GM18909 (cell line): ENCODE measurements around the gene NME8.

Source experiments
- ATAC-seq: cut with Tn5 transposase; IDR thresholded peaks from one replicate; pipeline ENCODE4 v1.9.1; 2021; ENCODE audit warnings: mild to moderate bottlenecking; ENCODE audit not compliant: unreplicated experiment, poor library complexity

NME8 gene

DNA sequence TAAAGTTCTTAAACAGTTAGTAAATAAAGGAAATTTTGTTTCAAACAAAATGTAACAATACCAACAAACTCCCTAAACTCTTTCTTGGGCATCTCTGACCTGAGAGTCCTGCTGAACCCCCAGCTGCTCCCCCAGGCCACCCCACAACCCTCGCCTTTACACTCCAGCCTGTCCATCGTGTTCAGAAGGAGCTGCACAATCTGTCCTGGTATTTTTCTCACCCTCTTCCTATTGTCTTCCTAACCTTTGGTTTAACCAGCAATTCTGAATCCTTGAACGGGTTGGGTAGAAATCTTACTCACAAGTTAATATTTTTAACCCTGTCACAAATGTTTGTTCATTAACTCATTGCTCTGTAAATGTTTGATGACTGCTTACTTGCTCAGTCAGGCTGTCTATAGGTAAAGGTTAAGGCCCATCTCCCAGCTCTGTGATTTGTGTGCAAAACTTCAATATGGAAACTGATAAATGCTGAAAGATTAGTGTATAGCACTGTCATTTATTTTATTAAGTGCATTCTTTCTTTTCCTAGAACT, 51.4 kb downstream of the NME8 start:
- ATAC-seq: no peak

DNA sequence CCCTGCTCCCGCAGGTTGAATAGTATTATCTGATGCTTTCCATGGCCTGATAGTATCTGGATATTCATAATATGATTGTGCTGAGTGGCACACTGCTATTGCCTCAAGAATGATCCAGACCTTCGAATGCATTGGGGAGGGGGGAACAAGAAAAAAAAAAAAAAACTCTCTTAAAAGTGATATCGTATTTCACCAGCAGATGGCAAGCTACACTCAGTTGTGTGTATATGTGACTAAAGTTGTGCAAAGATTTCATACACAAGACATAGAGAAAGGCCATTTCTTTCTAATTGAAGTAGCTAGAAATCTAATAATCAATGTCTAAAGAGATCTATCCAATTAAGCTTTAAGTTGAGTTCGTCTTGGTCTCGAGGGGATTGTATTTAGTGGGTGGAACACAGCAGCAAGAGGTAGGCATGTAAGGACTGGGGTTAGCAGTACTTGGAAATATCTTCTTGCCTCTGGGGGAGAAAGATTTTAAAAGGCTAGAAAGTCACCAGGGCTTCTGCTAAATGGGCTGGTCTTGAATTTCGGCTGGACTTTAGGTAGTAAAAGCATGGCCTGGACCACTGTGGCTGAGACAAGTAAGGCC, 52.9 kb downstream of the NME8 start:
- peak; percentile 61 for ATAC-seq

DNA sequence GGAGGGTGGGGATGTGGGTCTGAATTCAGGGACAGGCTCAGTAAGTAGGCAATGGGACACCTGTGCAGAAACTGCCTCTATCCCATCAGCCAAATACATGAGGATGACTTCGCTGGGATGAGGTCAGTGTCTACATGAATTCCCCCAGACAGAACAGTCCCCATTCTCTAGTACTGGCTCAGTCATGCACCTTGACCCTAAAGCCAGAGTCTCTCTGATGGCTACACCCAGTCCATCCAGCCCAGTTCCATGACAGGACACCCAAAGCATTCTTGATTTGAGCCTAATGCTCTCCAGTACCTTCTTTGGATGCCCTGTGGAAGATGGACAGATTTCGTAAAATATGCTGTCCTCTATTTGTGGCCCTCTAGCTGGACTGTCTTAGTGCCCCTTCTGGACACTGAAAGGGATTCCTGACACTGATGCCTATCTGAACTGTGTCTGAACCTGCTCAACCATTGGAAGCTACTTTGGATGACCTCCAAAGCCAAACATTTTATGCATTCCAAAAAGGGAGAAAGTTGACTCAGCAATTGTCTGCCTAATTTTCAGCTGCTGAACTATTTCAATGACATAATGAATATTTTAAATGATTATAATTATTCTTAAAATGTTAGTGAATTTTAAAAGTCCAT, 53.6 kb downstream of the NME8 start:
- ATAC-seq: no peak

DNA sequence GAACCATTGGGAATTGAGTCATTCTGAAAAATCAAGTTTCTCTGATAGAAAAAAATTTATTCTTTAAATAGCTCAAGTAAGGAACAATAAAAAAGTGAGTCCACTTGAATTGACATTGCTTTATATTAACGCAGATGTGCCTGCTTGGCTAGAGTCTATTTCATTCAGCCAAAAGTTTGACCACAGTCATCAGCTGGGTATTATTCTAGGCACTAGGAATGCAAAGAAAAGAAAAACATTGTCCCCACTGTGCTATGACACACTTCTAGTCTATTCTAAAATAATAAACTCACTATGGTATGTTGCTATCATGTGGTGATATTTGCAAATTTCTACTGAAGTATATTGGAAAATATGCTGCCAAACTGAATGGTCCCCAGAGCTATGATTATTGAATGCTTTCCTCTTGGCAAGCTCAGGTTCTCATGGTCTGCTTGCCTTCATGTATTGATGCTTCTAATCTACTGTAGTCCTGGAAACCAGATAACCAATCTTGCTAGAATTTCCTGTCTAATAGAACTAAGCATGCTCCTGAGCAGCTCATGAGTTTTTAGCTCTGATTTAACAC, 59.9 kb downstream of the NME8 start:
- ATAC-seq: no peak

DNA sequence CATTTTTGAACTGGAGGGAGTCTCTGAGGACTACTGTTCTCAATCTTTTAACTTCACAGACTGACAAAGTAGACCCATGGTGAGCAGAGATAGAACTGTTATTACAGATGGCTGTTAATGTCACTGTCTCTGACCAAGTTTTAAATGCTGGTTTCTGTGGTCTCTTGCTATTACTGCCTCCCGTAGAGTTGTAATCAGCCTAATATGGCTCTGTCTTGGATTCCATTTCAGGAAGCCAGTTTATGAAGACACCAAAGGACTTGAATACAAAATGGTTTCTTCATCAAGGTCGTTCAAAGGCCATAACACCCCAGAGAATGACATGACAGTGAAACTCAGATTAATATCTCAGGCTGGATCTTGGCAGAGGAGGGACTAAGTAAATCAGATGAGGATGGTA, 64.4 kb downstream of the NME8 start:
- no peak for ATAC-seq

DNA sequence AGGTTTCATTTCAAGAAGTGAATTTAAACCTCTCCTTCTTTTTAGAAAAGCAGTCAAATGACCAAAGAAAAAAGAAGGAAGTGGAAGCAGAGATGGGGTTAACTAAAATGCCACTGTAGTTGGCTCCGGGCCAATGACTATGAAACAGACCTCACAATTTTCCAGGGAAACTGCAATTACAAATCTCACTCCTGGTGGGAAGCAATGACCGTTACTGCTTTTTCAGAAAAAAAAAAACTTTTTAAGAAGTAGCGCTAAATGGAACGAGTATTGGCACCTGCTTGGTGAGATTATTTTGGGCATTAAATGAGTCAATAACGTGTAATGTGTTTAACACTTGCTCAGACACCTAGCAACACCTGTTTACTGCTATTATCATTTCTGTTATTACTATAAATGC, 67.0 kb downstream of the NME8 start:
- peak; percentile 30 for ATAC-seq

DNA sequence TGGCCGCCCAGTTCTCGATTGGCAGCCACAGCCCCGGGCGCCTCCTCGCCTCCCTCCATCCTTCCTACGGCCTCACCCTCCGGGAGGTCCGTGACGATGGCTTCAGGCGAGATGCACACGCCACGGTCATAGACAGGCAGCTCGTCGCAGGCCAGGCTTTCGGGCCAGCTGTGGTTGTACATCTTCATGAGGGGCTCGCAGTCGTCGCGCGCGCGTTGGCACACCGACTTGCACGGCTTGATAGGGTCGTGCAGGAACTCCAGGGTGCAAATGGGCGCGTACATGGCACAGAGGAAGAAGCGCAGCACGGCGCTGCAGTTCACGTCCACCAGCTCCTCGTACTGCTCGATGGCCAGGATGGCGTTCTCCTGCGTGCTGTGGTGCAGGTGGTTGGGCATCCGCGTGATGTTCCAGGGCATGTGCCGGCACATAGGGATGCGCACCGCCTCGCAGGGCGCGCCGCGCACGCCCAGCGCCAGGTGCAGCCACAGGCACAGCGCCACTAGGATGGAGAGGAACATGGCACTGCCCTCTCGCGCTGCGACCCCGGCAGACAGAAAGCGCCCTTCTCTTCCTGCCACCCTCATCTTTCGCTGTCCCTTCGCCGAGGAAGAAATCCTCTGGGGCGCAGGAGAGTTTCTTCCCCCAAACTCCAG, 67.7 kb downstream of the NME8 start:
- ATAC-seq: no peak

DNA sequence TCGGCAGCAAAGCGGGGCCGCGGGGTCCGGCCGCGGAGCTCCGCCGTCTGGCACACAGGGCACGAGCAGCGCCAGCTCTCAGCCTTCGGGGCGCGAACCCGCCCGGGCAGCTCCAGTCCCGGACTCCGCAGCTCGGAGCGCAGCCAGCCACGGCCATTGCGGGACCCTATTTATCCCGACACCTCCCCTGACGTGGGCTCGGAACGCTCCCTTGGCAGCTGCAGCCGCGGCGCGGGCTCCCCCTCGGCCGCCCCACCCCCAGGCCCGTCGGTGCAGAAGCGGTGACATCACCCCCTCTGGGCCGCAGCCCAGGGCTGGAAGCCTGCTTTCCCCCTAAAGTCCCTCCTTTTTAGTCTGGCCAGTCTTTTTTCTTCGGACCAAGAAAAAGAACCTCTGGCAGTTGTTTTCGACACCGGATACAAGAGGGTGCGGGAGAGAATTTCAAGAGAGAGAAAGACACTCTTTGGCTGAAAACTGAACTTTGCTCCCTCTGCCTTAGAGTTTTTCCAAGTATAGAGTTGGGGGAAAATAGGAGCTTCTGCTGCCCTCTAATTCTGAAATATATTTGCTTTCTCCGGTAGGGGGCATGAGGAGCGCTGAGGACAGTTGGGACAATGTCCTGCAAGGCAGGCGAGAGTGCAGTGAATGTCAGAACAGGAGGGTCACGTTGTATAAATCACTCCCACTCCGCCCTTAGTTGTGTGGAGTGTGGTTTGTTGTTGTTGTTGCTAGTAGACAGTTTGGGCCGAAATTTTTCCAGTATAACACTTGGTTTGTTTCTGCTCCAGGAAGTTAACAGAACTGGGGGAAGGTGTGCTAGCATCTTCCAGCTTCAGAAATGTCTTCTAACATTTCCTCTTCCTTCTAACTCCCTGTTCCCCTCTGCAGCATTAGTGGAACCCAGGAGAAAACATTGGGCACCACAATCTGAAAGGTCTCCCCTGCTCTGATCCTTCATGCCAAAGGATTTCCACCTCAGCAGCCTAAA, 68.6 kb downstream of the NME8 start, which contains the start of gene SFRP4:
TSS of gene SFRP4 (minus strand) at position 145 of the 988 bp plus-strand sequence. CDS start 280 bp downstream, outside the sequence.
- peak; percentile 36 for ATAC-seq

DNA sequence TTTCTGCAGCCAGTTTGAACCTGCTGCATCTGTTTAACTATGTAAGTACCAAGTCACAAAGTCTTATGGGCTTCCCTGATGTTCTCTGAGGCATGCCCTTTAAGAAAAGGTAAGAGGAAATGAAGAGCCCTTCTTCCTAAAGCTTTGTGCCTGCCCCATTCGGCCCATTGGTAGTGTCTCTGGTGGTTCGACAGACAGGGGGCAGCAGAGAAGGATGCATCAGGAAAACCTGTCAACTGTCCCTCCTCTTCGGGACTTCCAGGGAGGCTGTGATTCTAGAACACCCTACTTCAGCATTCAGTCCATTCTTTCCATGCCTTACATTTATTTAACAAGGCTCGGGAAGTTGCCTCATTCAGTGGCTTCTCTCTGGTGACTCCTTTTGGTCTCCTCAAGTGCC, 70.1 kb downstream of the NME8 start:
- no peak for ATAC-seq

DNA sequence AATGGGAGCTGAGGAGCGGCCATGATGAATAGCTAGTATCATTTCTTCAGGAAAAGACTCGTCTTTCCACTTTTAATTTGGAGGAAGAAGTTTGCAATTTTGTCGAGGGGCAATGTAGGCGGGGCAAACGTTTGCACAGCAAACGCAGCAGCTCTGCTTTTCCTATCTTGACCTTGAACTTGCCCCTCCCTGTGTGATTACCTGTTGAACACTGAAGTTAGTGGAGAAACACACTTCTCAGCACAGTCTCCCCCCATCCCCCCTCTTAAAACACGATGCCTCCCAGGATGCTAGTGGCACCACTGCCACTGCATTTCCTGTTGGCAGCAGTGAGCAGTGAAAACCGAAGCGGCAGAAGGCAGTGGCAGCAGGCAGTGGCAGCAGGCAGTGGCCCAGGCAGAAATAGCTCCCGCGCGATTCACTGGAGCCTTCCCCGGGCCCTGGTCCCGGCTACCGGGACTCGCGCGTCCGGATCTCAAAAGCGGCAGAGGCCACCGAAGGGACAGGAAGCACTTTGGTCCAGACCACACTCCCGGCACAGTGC, 72.0 kb downstream of the NME8 start, which contains the start of gene EPDR1:
TSS of gene EPDR1 (plus strand) at position 336 of the 544 bp plus-strand sequence. CDS start 300 bp downstream, outside the sequence.
- peak; percentile 74 for ATAC-seq

DNA sequence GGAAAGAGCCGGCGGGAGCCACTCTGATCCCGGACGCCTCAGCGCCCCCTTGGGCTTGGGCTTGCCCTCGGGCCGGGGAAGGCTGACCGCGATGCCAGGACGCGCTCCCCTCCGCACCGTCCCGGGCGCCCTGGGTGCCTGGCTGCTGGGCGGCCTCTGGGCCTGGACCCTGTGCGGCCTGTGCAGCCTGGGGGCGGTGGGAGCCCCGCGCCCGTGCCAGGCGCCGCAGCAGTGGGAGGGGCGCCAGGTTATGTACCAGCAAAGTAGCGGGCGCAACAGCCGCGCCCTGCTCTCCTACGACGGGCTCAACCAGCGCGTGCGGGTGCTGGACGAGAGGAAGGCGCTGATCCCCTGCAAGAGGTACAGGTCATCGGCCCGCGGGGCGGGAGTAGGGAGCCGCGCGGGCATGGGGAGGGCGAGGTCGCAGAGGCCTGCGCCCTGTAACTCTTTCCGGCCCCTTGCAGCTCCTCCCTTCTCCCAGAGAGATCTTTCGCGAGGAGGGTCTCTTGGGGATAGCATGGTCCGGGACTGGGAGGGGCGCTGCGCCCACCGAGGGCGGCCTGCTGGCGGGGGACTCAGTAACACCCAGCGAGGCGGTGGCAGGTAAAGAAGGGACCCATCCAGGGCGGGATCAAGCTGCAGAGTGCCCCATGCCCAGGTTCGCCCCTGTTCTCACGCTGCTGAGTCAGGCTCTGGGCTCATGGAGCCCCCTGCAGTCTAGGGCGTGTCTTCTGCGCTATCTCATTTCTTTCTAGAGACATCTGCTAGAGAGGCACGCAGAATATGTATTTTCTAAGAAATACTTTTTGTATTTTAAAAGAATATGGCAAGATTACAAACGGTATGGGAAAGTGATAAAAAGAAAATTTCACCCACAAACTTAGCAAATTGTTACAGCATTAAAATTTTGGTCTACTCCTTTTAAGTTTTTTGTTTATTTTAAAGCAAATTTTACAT, 72.7 kb downstream of the NME8 start:
- peak; percentile 64 for ATAC-seq

DNA sequence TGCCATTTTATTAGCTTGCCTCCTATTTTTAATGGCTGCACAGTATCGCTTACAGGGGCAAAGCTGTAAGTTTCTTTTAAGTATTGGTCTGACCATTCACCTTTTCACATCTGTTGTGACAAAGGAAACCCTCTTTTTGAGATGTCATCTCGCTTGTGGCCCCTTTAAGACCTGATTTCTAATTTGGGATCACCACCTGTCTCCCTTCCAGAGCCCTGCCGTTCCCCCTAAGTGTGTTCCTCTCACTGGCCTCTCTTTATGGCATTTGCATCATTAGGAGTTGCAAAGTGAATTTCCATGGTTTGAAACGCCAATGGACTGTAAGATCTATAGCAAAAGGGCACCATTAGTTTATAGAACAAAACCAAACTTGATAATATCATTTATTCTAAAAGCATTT, 73.5 kb downstream of the NME8 start:
- no peak for ATAC-seq

DNA sequence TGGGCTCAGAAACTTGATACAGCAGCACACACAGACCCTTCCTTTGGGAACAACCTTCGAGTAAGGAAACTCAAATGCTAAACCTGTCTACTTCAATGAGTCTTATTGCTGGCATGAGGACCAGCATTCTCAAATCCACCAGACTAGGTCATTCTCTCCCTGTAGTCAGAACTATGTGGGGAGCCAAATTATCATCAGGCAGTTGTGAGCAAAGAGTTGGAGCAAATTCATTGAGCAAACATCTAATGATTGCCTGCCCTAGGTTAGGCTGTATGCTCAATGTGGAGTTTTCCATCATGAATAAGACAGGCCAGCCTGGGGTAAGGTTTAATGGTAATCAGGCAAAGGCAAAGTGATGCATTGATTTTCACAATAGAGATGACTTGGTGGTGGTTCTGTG, 75.6 kb downstream of the NME8 start:
- ATAC-seq: no peak

DNA sequence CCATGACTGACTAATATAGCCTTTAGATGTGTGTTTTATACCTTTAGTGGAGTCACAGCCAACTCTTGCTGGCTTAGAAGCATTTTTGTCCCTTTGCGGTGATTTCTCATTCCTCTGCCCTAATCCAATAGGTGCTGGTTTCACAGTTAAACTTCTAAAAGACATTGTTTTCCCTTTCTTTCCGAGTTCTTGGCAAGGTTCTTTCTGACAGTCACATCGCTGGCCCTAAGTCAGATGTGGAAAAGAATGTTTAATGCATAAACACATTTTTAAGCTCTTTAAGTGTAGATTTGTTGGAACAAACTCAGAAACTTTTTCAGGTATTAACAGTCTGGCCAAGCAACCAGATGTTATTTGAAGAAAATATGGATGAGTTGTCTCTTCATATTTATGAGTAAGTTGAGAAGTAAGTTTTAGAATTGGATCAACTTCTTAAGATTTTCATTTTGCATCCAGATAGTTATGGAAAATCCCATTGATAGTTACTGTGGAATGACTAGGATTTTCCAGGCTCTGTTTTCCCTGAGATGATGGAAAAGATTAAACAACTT, 76.2 kb downstream of the NME8 start:
- no peak for ATAC-seq

DNA sequence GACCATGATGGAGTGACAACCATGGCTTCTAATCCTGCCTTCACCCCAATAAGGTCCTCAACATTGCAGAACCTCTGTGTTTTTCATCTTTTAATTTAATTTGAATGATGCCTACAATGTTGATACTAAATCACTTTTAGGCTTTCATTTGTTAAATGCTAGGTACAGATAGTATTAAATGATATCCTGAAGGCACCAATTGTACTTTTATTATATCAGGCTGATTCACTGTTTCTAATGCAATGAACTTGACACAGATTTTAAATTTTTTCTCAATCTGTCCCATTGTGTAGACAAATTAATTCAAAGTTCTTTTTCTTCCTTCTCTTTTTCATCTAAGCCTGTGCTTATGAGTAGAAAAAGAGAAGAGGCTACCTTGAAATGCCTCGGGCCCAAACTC, 77.2 kb downstream of the NME8 start:
- ATAC-seq: no peak

DNA sequence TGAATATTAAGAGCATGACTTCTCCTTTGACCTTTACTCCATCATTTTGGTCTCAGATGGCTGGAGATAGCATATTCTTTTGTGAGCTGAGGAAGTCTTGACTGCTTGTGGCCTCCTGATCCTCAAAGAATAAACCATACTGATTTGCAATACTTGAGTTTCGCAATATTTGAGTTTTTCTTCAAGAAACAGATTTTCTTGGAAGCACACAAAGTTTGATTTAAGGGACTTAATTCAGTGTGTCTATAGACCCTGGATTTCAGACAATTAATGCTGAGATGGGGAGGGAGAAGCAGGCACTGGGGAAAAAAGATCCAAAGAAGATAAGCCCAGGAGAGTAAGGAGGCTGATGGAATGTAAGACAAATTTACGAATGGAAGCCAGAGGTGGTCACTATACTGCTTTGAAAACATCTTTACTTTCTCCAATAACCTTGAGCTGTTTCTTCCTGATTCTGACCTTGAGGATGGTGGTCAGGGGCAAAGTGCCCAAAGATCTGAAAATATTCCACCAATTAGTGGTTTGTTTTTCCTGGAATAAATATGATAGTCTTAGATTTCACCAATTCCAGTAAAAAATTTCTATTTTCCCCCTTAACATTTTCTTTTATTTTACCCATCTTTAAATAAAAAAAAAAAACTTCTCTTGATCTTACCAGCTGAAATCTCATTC, 79.5 kb downstream of the NME8 start:
- no peak for ATAC-seq

DNA sequence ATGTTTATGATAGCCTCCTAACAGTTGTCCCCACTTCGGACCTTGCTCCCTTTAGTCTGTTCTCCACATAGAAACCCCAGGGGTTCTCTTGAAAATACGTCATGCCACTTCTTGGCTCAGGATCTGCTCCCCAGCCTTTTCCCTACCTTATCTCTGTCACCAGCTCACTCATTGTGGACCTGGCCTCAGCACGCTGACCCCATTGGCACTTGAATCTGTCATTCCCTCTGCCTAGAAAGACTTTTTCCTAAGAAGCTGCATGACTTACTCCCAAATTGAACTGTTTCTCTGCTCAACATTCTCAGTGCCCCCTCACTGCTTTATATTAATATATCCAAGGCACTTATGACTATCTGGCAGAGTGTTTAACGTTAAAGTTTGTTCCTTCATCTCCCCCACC, 80.5 kb downstream of the NME8 start:
- ATAC-seq: no peak
